LNCaP clone FGC (cell line): ENCODE measurements around the gene NOL3.
"Not testable (repeated sequence)": the region's sequence is repeated elsewhere in the genome, so short reads cannot be mapped to it uniquely, and the experiment has no call there.

ENCODE experiments used
- DNase-seq: peaks from one replicate; pipeline ENCODE4 v3.0.0-alpha.2; 2011; ENCODE audit warnings: low read depth
- H3K4me3 ChIP-seq: 2 replicates; pipeline ENCODE4 v1.5.1; 2011; ENCODE audit warnings: mild to moderate bottlenecking, low read depth, low read length, control low read depth
- TF ChIP-seq, protein P1 (sequence below): IDR thresholded peaks from 2 replicates; pipeline ENCODE4 v1.5.1; 2012; ENCODE audit warnings: mild to moderate bottlenecking; ENCODE audit not compliant: control insufficient read depth, insufficient read depth; ENCODE audit errors: extremely low read depth

Gene NOL3

DNA sequence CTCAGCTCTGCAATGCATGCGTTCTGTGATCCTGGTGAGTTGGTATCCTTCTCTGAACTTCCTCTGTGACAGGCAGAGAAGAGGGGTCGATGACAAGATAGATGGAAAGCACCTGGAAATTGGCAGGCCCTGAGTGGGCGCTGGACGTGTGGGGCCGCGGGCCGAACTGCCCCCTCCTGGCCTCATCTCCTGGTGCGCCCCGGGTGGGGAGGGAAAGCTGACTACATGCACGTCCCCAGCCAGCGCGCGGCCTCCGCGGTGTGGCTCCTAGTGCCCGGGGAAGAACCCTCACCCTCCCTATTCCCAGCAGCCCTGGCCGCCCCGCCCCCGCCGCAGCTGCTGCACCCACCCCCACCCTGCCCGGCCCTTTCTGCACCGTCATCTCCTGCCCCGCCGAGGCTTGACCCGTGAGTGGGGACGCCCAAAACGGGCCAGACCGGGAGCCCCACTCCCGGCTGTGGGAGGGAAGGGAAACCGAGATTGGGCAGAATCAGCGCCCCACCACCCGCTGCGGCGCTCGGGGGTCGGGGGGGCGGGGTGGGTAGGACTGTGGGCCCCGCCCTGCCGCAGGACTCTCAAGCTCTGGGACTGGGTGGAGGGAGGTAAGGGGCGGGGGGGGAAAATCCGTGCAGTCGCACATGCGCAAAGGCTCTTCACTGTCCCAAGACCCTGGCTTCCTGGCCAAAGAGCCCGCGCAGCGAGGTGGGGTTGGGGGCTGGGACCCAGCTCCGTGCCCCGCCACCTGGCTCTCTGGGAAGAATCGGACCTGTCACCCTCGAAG, at the start of gene NOL3:
Gene NOL3 (plus strand): TSS at position 371 of the 781 bp plus-strand sequence.
- no peak for DNase-seq
- H3K4me3 ChIP-seq, result no peak within 1 kb of the TSS
- TF ChIP-seq, protein P1, sequence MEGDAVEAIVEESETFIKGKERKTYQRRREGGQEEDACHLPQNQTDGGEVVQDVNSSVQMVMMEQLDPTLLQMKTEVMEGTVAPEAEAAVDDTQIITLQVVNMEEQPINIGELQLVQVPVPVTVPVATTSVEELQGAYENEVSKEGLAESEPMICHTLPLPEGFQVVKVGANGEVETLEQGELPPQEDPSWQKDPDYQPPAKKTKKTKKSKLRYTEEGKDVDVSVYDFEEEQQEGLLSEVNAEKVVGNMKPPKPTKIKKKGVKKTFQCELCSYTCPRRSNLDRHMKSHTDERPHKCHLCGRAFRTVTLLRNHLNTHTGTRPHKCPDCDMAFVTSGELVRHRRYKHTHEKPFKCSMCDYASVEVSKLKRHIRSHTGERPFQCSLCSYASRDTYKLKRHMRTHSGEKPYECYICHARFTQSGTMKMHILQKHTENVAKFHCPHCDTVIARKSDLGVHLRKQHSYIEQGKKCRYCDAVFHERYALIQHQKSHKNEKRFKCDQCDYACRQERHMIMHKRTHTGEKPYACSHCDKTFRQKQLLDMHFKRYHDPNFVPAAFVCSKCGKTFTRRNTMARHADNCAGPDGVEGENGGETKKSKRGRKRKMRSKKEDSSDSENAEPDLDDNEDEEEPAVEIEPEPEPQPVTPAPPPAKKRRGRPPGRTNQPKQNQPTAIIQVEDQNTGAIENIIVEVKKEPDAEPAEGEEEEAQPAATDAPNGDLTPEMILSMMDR, result no peak

DNA sequence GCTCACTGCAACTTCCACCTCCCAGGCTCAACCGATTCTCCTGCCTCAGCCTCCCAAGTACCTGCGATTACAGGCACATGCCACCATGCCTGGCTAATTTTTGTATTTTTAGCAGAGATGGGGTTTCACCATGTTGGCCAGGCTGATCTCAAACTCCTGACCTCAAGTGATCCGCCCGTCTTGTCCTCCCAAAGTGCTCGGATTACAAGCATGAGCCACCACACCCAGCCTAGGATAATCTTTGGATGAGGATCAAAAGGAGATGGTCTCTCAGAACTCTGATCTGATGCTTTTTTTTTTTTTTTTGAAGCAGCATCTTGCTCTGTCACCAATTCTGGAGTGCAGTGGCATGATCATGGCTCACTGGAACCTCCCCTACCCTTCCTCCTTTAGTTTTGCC, 47.5 kb upstream of the NOL3 start:
- not testable (repeated sequence) for H3K4me3 ChIP-seq, DNase-seq

DNA sequence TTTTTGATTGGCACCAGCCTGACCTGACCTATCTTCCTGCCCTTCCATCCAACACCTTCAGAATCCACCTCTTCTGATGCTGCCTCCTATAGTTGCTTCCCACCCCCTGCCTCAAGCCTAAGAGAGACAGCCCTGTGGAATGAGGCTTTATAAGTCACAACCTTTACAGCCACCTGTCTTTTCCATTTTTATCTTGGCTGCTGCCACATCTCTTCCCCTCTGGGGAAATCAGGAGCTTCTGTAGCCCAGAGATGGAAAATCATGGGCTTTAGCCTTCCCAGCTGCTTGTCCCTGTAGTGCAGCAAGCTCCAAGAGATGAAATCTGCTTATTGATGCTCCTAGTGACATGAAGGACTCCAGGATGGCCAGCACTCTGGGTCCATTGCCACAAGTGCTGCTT, 41.9 kb upstream of the NOL3 start:
- H3K4me3 ChIP-seq, result no peak overlapping the region
- DNase-seq, result no peak
- TF ChIP-seq, protein P1, result no peak

DNA sequence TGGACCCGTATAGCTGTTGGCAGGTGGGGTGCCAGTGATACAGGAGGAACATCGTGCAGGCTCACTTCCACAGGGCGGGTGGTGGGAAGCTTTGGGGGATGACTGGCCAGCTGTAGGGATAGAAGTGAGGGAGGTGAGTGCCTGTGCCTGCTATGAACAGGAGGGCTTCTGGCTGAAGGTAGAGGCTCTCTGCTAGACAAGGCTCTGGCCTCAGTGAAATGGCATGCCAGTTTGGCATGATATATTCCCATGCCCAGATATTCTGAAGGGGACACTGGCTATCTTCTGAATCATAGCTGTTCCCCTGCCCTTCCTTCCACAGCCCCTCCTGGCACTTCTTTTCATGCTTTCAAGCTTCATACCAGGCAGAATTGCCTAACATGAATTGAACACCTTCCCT, 41.5 kb upstream of the NOL3 start:
- TF ChIP-seq, protein P1, result no peak

DNA sequence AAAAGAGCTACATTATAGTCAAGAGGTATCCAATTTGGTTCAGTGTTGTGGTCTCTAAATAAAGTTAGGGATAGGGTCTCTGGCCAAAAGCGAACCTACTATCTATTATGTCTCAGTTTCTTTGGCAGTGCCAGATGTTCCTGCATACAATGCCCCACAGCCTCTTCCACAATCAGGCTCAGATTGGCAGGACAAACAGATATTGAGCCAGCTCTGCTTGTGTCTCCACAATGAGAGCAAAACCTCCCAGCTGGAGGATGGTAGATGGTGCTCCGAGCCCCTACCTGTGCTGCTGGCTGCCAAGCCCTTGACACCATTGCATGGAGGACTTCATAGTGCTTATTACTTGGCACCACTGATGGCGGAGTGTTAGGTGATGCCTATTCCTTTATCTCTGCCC, 40.9 kb upstream of the NOL3 start:
- DNase-seq, result no peak
- H3K4me3 ChIP-seq, result no peak overlapping the region
- TF ChIP-seq, protein P1, result no peak

More for the DNA sequence above, 41.5 kb upstream of the NOL3 start:
- no peak for DNase-seq
- no peak overlapping the region for H3K4me3 ChIP-seq

DNA sequence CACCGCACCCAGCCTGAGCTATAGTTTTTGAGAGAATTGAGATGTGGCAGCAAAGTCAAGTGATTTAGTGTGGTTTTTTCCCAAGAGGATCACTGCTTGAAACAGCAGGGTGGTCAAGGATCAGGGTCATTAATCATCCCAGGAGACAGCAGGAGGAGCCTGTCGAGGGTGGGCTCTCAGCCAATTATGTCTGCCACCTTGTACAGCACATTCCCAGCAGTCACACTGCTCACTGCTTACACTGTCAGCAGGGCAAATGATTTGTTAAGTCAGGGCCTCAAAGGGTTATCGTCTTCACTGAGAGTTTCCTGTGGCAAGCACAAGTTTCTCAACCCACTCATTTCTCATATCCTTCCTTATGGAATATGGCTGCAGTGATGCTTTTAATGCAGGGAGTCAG, 32.7 kb upstream of the NOL3 start:
- no peak overlapping the region for H3K4me3 ChIP-seq
- TF ChIP-seq, protein P1, result no peak
- DNase-seq, result no peak

DNA sequence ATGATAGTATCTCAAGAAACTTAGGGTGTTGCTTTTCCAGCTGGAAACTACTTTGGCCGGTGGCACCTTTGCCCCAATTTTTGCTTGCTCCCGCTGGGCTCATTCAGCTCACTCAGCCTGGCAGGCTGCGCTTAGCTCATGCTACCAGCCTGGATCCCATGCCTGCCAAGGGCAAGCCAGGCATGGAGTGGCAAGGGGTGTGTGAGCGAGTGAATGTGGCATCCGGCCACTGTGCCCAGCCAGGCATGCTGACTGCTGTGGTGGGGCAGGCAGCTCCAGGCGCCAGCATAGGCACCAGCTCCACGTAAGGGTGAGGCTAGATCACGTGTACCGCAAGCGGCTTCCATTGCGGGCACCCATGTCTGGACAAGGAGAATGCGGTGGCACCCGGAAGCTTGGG, 28.9 kb upstream of the NOL3 start:
- DNase-seq, result no peak
- no peak overlapping the region for H3K4me3 ChIP-seq
- TF ChIP-seq, protein P1, result no peak
